Measurements from ENCODE around the gene HSP90AB1. TPM values are rescaled to one million over a fixed set of nuclear protein-coding genes. Genes with fewer than 3 reads are reported as not detected.
"Not testable (repeated sequence)": the region's sequence is repeated elsewhere in the genome, so short reads cannot be mapped to it uniquely, and the experiment has no call there.

The HSP90AB1 gene
- total RNA-seq, 1 experiment from 2014 or later, result 1,925 TPM

DNA sequence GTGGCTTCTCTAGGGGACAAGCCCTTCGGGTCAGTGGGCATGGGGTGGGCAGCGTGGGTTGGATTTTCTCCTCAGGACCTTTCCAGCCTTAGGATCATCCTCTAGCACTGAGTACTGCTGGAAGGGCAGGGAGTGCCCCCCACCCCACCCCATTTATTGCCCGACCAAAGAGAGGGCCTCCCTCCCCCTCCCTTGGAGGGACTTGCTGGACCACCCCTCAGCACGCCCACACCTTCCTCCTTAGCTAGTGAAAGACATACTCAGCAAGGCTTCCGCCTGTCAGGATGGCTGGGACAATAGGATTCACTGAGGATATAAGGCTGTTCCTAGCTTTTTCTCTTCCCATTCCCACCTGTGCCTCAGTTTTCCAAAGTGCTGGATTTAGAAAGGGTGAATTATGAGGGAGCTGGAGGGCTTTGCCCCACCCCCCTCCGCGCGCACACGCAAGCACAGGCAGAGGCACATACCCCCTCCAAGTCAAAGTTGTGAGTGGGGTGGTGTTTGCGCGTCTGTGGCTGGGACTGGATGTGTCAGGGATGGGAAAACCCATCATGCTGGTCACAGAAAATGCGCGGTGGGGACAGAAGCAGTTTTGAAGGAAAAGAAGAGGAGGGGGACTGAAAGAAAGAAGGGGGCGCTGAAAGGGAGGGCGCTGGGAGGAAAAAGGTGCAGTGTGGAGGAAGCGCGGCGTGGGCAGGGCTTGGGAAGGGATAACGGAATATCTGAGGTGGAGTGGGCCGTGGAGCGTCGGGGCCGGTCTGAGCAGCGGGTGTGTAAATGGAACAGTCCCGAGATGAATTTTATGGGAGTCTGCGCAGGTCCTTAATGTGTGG lies 24.2 kb upstream of the HSP90AB1 start:
- DNase-seq (ENCODE audit: low read depth), result peak; percentile 27

DNA sequence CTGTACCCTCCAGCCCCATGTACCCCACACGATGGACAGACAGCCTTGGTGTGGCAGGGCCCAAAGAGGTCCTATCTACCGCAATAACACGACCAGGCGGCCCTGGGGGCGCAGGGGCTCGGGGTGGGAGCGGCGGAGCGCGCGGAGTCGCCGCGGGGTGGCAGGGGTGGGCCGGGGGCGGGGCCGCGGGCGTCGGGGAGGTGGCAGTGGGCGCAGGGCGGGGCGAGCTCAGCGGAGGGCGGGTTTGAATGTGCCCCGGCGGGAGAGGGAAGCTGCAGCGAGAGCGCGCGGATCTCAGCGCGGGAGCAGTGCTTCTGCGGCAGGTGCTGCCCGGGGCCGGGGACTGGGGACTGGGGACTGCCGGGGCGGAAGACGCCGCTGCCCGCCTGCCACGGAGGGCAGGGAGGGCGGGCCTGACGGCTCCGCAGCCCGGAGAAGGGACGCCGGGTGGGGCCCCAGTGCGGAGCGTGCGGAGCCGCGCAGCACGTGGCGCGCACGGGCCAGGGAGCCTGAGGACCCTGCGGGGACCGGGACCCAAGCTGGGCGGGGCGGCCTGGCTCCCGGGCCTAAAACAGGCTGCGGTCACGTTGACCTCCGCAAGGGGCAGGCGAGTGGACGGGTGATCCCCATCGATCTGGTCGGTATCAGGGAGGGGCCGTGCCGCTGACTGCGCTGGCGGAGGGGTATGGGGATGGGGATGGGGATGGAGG lies 23.4 kb upstream of the HSP90AB1 start, which contains the start of gene SLC29A1:
Gene SLC29A1 (plus strand): TSS at position 277 of the 710 bp plus-strand sequence. CDS start 3,719 bp downstream, outside the sequence.
- DNase-seq (ENCODE audit: low read depth), result peak; percentile 54

- peak; percentile 63 for DNase-seq (ENCODE audit: low read depth)
These were observed 22.6 kb upstream of the HSP90AB1 start for GRCh38 chr6:44224029-44224964.

DNA sequence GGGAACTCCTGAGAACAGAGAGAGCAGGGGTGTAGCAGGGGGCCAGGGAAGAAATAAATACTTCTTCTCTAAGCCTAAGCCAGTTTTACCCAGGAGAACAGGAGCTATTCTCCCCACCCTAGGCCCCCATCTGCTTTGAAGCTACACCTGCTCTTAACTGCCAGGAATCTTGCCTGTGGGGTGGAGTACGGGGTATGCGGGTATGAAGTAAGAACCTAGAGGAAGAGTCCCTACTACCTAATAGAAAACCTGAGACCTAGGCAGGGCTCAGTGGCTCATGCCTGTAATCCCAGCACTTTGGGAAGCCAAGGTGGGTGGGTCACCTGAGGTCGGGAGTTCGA lies 22.0 kb upstream of the HSP90AB1 start:
- no peak for DNase-seq (ENCODE audit: low read depth)

DNA sequence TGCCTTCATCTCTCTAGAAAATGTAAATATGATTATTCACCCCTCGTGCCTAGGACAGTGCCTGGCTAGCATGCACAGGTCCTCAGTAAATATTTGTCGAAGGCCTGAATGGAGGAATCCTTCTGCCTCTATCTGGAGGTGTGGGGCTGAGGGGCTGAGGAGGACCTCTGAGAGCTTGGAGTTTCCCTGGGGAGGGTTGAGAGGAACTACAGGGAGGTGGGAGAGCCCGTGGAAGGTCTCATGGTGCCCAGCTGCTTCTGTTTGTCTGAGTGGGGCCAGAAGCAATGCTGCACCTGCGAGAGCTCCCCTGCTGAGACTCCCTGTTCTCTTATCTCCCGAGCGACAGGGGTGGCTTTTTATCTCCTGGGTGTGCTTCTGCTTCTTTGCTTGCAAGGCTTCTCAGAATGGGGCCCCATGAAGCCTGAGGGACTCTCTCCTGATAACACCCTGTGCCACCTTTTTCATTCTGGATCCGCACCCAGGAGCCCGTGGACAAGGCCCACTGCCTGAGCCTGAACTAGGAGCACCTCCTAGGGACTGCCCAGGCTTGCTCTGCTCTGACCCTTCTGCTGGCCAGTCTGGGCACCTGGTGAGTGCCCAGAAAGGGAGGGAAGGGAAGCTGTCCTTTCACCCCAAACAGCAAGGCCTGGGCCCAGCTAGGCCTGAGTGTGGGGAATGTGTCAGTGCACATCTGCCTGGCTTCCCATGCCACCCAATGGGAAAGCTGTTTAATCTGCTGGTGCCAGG lies 21.1 kb upstream of the HSP90AB1 start:
- DNase-seq (ENCODE audit: low read depth), result no peak

- DNase-seq (ENCODE audit: low read depth), result no peak
These were observed 20.3 kb upstream of the HSP90AB1 start for GRCh38 chr6:44226368-44227147.

DNA sequence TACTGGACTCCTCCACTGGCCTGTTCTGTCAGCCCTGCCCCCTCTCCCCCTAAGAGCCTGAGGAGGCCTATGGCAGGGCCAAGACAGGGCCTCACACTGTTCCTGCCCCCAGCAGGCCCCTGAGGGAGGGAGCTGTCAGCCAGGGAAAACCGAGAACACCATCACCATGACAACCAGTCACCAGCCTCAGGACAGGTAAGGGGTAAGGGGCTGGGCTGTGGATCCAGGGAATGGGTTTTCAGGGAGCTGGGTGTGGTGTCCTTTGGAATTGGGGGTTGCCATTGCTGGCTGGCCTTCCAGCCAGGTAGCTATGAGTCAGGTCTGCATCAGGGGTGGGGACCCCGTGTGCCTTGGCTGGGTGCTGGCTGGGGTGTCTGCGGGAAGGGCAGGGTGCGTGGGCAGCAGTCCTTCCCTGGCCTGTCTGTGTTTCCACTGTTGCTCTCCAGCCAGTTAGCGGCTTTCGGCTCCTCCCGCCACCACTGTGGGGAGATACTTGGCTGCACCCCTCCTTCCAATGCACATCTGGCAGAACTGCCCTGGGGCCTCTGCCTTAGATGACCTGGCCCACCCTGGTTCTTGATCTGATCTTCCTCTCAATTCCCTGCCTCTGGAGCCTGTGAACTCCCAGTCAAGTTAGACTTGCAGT lies 19.6 kb upstream of the HSP90AB1 start:
- DNase-seq (ENCODE audit: low read depth), result no peak

- no peak for DNase-seq (ENCODE audit: low read depth)
These were observed 18.9 kb upstream of the HSP90AB1 start for GRCh38 chr6:44228031-44228430.

- DNase-seq (ENCODE audit: low read depth), result no peak
These were observed 18.5 kb upstream of the HSP90AB1 start for GRCh38 chr6:44228433-44228832.

- no peak for DNase-seq (ENCODE audit: low read depth)
These were observed 18.1 kb upstream of the HSP90AB1 start for GRCh38 chr6:44228836-44229235.

- no peak for DNase-seq (ENCODE audit: low read depth)
These were observed 17.4 kb upstream of the HSP90AB1 start for GRCh38 chr6:44229376-44230033.

DNA sequence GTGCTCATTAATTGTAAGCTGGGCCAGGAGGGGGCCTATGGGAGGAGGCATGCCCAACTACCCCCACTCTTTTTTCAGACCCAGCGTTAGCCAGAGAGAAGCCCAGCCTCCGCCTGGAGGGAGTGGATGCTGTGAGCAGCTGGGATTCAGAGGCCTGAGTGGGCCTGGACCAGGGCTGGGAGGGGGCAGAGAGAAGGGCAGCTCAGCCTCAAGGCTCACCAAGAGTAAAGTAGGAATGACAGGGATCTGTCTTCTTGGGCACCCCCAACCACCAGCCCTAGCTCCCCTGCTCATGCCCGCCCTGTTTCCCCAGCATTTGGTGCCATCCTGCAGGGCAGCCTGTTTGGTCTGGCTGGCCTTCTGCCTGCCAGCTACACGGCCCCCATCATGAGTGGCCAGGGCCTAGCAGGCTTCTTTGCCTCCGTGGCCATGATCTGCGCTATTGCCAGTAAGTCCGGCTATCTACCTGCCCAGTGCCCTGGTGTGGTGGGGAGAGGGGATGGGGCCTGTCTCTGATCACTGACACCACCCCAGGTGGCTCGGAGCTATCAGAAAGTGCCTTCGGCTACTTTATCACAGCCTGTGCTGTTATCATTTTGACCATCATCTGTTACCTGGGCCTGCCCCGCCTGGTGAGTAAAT lies 16.7 kb upstream of the HSP90AB1 start:
- DNase-seq (ENCODE audit: low read depth), result no peak

DNA sequence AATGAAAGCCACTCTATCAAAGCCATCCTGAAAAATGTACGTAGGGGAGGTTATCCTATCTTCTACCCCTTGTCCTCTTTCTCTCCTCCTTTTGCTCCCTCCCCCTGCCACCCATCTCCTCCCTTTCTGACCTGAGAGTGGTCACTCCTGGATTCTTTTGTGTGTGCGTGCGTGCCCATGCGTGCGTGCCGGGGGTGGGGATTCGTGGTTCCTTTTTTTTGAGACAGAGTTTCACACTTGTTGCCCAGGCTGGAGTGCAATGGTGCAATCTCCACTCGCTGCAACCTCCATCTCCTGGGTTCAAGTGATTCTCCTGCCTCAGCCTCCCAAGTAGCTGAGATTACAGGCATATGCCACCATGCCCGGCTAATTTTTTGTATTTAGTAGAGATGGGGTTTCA lies 15.5 kb upstream of the HSP90AB1 start:
- not testable (repeated sequence) for DNase-seq (ENCODE audit: low read depth)

GRCh38 chr6:44232676-44233566 lies 14.0 kb upstream of the HSP90AB1 start:
- DNase-seq (ENCODE audit: low read depth), result no peak

DNA sequence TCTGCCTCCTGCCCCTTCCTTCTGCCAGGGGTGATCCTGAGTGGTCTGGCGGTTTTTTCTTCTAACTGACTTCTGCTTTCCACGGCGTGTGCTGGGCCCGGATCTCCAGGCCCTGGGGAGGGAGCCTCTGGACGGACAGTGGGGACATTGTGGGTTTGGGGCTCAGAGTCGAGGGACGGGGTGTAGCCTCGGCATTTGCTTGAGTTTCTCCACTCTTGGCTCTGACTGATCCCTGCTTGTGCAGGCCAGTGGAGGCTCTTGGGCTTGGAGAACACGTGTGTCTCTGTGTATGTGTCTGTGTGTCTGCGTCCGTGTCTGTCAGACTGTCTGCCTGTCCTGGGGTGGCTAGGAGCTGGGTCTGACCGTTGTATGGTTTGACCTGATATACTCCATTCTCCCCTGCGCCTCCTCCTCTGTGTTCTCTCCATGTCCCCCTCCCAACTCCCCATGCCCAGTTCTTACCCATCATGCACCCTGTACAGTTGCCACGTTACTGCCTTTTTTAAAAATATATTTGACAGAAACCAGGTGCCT lies 13.3 kb upstream of the HSP90AB1 start:
- DNase-seq (ENCODE audit: low read depth), result no peak

DNA sequence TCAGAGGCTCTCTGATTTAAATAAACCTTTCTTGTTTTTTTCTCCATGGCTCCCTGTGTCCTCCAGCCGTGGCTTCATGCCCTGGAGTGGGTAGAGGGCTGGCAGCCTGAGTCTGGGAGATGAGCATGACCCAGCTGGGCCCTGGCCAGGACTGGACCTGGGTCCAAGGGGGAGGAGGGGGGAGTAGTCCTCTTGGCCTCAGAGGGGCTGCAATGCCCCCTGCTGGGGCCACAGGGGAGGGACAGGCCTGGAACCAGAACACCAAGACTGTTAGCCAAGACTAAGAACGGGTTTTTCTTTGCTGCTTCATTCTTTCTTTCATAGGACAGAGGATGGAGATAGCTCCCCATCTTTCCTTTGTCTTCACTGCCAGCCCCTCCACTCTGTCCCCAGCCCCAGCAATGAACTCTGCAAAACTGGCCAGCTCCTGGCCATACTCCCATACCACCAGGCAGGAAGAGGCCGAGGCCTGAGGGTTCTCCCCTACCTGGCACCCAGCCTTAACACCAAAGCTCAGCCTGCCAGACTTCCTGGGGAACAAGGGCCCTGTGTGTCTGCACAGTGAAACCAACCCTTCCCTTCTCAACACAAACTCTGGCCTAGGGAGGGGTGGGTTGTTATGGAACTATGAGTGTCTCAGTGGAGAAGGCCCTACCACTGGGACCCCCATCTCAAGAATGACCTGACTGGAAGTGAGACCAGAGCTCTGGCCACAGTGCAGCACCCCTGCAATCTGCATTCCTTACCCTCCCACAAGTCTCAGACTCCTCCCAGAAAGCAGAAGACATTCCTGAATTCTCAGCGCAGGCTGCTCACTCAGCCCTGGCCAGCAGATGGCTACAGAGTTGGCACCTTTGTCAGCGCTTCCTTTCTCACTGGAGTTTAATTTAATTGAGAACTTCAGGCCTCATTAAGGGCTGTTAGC lies 12.5 kb upstream of the HSP90AB1 start:
- DNase-seq (ENCODE audit: low read depth), result peak; percentile 70

Measured in HT1080 (cell line).